Retinal pigment epithelial cell (primary cell): ENCODE measurements around the gene CFH.

ENCODE experiments used
- DNase-seq: peaks from one replicate; pipeline ENCODE4 v3.0.0-alpha.2; 2010; ENCODE audit warnings: low read depth
- H3K4me3 ChIP-seq: 2 replicates; pipeline ENCODE4 v1.5.1; 2011; ENCODE audit warnings: mild to moderate bottlenecking, low read length, control low read depth, moderate library complexity
- CTCF ChIP-seq: conservative IDR thresholded peaks from 2 replicates; pipeline ENCODE4 v1.5.1; 2011; ENCODE audit warnings: low read depth, low read length, control low read depth, inconsistent platforms

The CFH gene

DNA sequence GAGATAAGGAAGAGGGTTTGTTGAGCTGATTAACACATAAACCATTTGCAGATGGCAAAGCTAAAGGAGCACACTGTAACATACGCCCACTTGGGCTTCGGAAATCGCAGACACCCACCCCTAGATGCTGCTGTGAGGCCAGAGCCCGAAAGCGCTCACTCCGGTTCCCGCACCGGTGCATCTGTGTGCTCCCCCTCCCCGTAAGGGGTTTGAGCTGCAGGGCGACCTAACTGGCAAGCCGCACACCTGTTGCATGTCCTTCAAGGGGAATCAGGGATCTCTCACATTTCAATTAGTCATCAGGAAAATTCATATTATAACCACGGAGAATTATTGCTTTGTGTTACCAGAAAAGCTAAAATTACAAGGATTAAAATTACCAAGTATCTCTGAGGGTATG lies 1.4 kb upstream of the CFH start:
- no peak for TF ChIP-seq CTCF
- H3K4me3 ChIP-seq: no peak overlapping the region
- DNase-seq: no peak

- no peak for TF ChIP-seq CTCF
These were observed 764 bp upstream of the CFH start for GRCh38 chr1:196651079-196651478.

DNA sequence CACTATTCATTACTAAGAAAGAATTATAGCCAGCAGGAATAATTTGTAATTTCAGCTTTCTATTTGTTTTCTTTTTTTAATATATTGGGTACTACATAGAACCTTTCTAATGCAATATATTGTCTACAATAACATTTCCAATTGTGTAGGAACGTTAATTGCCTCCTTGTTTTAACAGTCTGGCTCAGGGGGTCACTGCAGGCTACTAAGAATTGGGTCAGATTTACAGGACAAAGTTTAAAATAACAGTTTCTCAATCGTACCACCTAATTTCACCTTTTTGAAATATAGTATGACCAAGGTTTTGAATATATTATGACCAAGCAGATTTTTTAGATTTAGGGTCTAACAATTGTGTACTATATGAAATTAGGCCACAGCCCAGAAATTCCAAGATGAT lies 2.4 kb downstream of the CFH start:
- DNase-seq: no peak
- H3K4me3 ChIP-seq: peak overlapping the region; percentile 58
- TF ChIP-seq CTCF: no peak

More at GRCh38 chr1:196651079-196651478, 764 bp upstream of the CFH start:
- DNase-seq: no peak
- no peak overlapping the region for H3K4me3 ChIP-seq

GRCh38 chr1:196655071-196655470 lies 3.2 kb downstream of the CFH start:
- no peak for DNase-seq

GRCh38 chr1:196655494-196655893 lies 3.7 kb downstream of the CFH start:
- no peak overlapping the region for H3K4me3 ChIP-seq
- TF ChIP-seq CTCF: no peak

More at GRCh38 chr1:196655071-196655470, 3.2 kb downstream of the CFH start:
- TF ChIP-seq CTCF: no peak
- no peak overlapping the region for H3K4me3 ChIP-seq

GRCh38 chr1:196659471-196659870 lies 7.6 kb downstream of the CFH start:
- no peak for DNase-seq
- TF ChIP-seq CTCF: no peak
- H3K4me3 ChIP-seq: no peak overlapping the region

More at GRCh38 chr1:196655494-196655893, 3.7 kb downstream of the CFH start:
- no peak for DNase-seq

DNA sequence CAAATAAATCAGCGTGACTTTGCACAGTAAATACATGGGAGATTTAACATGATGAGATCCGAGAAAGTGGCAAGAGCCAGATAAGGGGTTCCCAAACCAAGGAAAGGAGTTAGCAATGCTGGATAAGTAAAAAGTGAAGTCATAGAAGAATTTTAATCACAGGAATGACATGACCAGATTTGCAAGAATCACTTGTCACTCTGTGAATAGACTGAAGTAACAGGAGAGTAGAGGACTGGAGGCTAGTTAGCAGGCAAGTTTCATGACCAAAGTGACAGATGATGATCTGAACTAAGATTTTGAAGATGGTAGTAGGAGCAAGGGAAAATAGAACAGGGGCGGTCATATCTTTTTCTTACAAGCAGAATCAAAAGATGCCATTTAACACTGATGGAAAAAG lies 8.4 kb downstream of the CFH start:
- DNase-seq: no peak
- H3K4me3 ChIP-seq: no peak overlapping the region
- no peak for TF ChIP-seq CTCF
